Sigmoid colon (tissue), 7 donors: ENCODE data around the gene PTPRE. TPM values are rescaled to one million over a fixed set of nuclear protein-coding genes. Genes with fewer than 3 reads are reported as not detected.

Experiments
- DNase-seq: peaks from one replicate; pipeline ENCODE4 v3.0.0-alpha.2; 2019
- H3K27ac ChIP-seq, 4 donors: fragments of 200-600 bp; sonication (generic); one replicate each; pipeline ENCODE4 v1.5.1; 2016 to 2019; ENCODE audit warnings: mild to moderate bottlenecking in 1 of 4
- H3K27me3 ChIP-seq, 3 donors: fragments of 200-600 bp; sonication (generic); one replicate each; pipeline ENCODE4 v1.5.1; 2019; ENCODE audit warnings: mild to moderate bottlenecking in 1 of 3
- H3K36me3 ChIP-seq, 4 donors: fragments of 200-600 bp; sonication (generic); one replicate each; pipeline ENCODE4 v1.5.1; 2016 to 2019
- H3K4me1 ChIP-seq, 4 donors: fragments of 200-600 bp; sonication (generic); one replicate each; pipeline ENCODE4 v1.5.1; 2017 to 2019
- H3K4me3 ChIP-seq, 4 donors: fragments of 200-600 bp; sonication (generic); one replicate each; pipeline ENCODE4 v1.5.1; 2017 to 2019; ENCODE audit warnings: mild to moderate bottlenecking in 2 of 4, moderate library complexity in 1 of 4
- H3K9me3 ChIP-seq, 4 donors: fragments of 200-600 bp in 3 of 4; sonication (generic) in 3 of 4; one replicate each; pipeline versions ENCODE4 v1.5.1 to v1.6.1; 2013 to 2019
- CTCF ChIP-seq, 4 experiments: fragments of 450-650 bp in 3 of 4; fragments of 200-600 bp in 1 of 4; IDR thresholded peaks; one replicate each; pipeline ENCODE4 v1.5.1; 2016 to 2019; ENCODE audit warnings: antibody characterized with exemption in 4 of 4, mild to moderate bottlenecking in 3 of 4, moderate library complexity in 2 of 4
- EP300 ChIP-seq, 4 donors: sonication (generic); formaldehyde crosslinking; IDR thresholded peaks; one replicate each; pipeline ENCODE4 v1.6.1; 2017; ENCODE audit warnings: antibody characterized with exemption in 4 of 4
- POLR2A ChIP-seq, 2 donors: fragments of 450-650 bp; IDR thresholded peaks; one replicate each; pipeline ENCODE4 v1.6.1; 2016; ENCODE audit warnings: antibody characterized with exemption in 2 of 2, mild to moderate bottlenecking in 2 of 2, moderate library complexity in 2 of 2
- POLR2AphosphoS5 ChIP-seq, 4 donors: sonication (generic); formaldehyde crosslinking; IDR thresholded peaks; one replicate each; pipeline ENCODE4 v1.6.1; 2017; ENCODE audit warnings: antibody characterized with exemption in 4 of 4
- WGBS, 2 donors: extraction: QIAGEN DNeasy Blood & Tissue Kit; methylation state at CpG; one replicate each; pipeline ENCODE4 v1.1.7; 2013; 5-methylcytosine and 5-hydroxymethylcytosine counted together
- intact Hi-C: fragments of 100-400 bp; cut with DNase I; formaldehyde crosslinking; loops from one replicate; pipeline ENCODE4 v1.15.1; 2023
- polyA plus RNA-seq, 3 donors: library from polyadenylated mRNA; stranded (reverse); fragments of 200-250 nt; gene quantifications; one replicate each; pipeline ENCODE4 v1.2.3, GENCODE V29; 2013
- total RNA-seq, 4 donors: library from RNA; depleted of rRNA; stranded (reverse); fragments of >200 nt; gene quantifications; one replicate each; pipeline ENCODE4 v1.1.0, GENCODE V29; 2016
- donor health status: healthy with polysubstance abuse.
- donor health status: Bipolar disorder and iron deficiency.
- donor health status: healthy.

Gene PTPRE
- total and polyA plus RNA-seq, 7 donors: 4.2 to 17.9 (median 11.9) TPM

- DNase-seq: no peak
- WGBS, 2 donors: 94 to 95% methylated on average over 5 of the region's 5 CpGs
- H3K9me3 ChIP-seq: no peaks in the 10 kb centered on the region
- no peaks in the 10 kb centered on the region for H3K36me3 ChIP-seq
- peaks cover 0 to 19% (median 13%) of the 10 kb centered on the region in 4 donors for H3K4me1 ChIP-seq
- TF ChIP-seq POLR2A (IDR thresholded peaks at IDR 0.05) (no peak), CTCF (IDR thresholded peaks at IDR 0.05) (no peak), EP300 (IDR thresholded peaks at IDR 0.05) (no peak), POLR2AphosphoS5 (IDR thresholded peaks at IDR 0.05) (no peak)
- no peak overlapping the region for H3K4me3 ChIP-seq
- intact Hi-C loops: no loop called here
- no peak overlapping the region for H3K27ac ChIP-seq
- H3K27me3 ChIP-seq: peaks cover 0 to 22% (median 7%) of the 10 kb centered on the region in 3 donors
Observed at GRCh38 chr10:127904311-127905000, 2.4 kb upstream of the PTPRE start.

DNA sequence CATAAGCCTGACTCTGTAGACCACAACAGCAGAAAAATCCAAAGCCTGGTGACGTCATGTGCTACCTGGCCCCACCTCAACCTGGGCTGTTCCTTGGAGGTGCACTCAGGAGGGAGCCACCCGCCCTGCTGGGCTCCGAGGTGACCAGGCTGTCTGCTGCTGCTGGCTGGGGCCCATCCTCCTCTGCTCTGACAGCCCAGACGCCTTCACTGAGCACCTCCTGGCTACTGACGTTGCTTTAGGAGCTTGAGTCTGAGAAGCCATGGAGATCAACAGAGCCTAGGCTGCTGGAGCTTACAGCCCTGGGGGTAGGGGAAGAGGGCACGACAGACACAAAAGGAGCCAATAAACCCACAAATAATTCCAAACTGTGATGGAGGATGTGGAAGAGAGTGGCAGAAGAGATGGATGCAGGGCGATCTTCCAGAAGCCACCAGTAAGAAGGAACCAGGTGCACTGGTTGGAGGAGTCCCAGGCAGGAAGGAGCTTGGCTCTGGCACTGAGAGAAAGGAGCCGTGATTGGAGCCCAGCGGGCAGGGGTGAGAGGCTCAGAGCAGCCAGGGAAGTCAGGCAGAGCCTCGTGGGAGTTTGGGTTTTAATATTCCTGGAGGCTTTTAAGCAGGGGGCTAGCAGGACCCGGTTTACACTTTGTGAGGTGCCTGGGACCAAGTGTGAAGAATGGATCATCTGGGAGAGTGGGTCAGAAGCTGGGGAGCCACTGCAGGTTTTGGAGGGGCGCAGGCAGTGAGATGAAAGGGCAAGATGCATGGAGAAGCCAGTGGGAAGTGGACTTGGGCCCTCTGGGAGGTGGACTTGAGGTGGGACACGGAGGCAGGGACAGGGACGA lies 1.7 kb upstream of the PTPRE start:
- H3K4me1 ChIP-seq: peaks cover 0 to 19% (median 13%) of the 10 kb centered on the region in 4 donors
- H3K27me3 ChIP-seq: peaks cover 0 to 22% (median 7%) of the 10 kb centered on the region in 3 donors
- intact Hi-C loops: no loop called here
- DNase-seq: peak; percentile 58
- H3K4me3 ChIP-seq: no peak overlapping the region
- no peaks in the 10 kb centered on the region for H3K9me3 ChIP-seq
- H3K36me3 ChIP-seq: no peaks in the 10 kb centered on the region
- WGBS, 2 donors: 82 to 87% methylated on average over 14 of the region's 14 CpGs
- H3K27ac ChIP-seq: no peak overlapping the region
- TF ChIP-seq CTCF (IDR thresholded peaks at IDR 0.05) (no peak), POLR2AphosphoS5 (IDR thresholded peaks at IDR 0.05) (no peak), POLR2A (IDR thresholded peaks at IDR 0.05) (no peak), EP300 (IDR thresholded peaks at IDR 0.05) (no peak)

DNA sequence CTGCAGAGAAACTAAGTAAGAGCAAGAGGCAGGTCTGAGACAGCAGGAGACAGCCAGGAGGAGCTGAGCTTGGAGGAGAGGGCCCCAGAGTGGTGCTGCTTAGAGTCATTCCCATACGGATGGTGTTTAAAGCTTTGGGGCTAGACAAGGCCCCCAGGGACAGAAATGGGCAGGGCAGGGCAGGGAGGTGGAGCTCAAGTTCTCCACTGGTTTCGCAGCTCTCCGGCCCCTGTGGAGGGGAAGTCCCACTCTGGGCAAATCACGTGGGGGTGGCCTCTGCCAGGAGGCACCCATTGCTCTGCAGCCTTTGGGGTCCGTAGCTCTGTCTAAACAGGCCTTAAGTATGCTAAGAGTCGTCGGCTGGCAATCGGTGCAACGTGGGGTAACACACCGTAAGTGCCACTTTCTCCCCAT lies 1.0 kb upstream of the PTPRE start:
- H3K27me3 ChIP-seq: peaks cover 0 to 22% (median 7%) of the 10 kb centered on the region in 3 donors
- intact Hi-C loops: loop anchor here (2.0 kb wide), 1 partner anchor 163 kb away; no protein-coding TSS in a partner anchor
- WGBS, 2 donors: 88 to 89% methylated on average over 10 of the region's 10 CpGs
- no peak overlapping the region for H3K4me3 ChIP-seq
- peak; percentile 56 for DNase-seq
- no peak overlapping the region for H3K27ac ChIP-seq
- H3K9me3 ChIP-seq: no peaks in the 10 kb centered on the region
- peaks cover 0 to 19% (median 13%) of the 10 kb centered on the region in 4 donors for H3K4me1 ChIP-seq
- no peak for TF ChIP-seq EP300 (IDR thresholded peaks at IDR 0.05)
- no peak for TF ChIP-seq POLR2AphosphoS5 (IDR thresholded peaks at IDR 0.05)
- no peak for TF ChIP-seq CTCF (IDR thresholded peaks at IDR 0.05)
- TF ChIP-seq POLR2A (IDR thresholded peaks at IDR 0.05): no peak
- no peaks in the 10 kb centered on the region for H3K36me3 ChIP-seq

DNA sequence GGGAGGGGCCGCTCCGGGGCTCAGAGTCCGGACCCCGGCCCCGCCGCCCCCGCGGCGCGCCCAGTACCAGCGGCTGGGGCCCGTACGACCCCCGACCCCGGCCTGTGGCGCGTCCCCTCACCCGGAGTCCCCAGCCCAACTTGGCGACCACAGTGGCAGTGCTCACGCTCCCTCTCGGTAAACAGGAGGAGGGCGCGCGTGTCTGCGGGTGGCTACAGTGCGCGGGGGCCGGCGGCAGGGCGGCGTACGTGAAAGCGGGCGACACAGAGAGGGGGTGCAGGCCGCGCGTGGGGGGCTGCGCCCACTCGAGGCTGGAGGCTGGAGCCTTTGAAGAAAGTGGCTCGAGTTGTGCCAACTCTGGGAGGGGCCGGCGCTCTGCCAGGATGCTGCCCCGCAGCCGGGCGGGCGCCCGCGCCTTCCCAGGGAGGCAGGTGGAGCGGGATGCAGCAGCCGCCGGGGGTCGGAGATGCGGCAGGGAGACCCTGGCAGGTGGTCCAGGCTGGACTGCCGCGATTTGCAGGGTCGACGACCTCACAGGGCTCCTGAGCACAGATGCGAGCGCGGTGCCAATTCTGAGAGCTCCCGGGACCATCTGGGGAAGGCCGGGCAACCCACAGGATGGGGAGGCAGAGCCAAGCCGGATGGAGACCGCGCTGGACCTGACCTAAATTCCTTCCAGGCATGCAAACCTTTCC lies 655 bp downstream of the PTPRE start:
- peak; percentile 78 for DNase-seq
- H3K9me3 ChIP-seq: no peaks in the 10 kb centered on the region
- peaks cover 0 to 19% (median 13%) of the 10 kb centered on the region in 4 donors for H3K4me1 ChIP-seq
- no peak for TF ChIP-seq CTCF (IDR thresholded peaks at IDR 0.05)
- peak in 2 of 4 donors; percentile 20 to 37 for TF ChIP-seq POLR2AphosphoS5 (IDR thresholded peaks at IDR 0.05)
- WGBS, 2 donors: 1 to 5% methylated on average over 65 of the region's 65 CpGs
- peak overlapping the region; percentile 75 to 84 (median 79) for H3K27ac ChIP-seq
- intact Hi-C loops: loop anchor here (1.0 to 2.0 kb wide), 2 partner anchors 104 to 161 kb away; no protein-coding TSS in a partner anchor
- H3K27me3 ChIP-seq: peaks cover 0 to 22% (median 7%) of the 10 kb centered on the region in 3 donors
- no peaks in the 10 kb centered on the region for H3K36me3 ChIP-seq
- peak overlapping the region; percentile 30 to 73 (median 64) for H3K4me3 ChIP-seq
